SIG-M5 (cell line): ENCODE results near the gene TM6SF1.
"Not testable (repeated sequence)": the region's sequence is repeated elsewhere in the genome, so short reads cannot be mapped to it uniquely, and the experiment has no call there.

Source experiments
- DNase-seq: peaks from one replicate; lab custom pipeline; 2025; lab: John Stamatoyannopoulos, UW

Gene TM6SF1

GRCh38 chr15:83088876-83089275, 18.6 kb upstream of the TM6SF1 start:
- no peak for DNase-seq

GRCh38 chr15:83090465-83090864, 17.0 kb upstream of the TM6SF1 start:
- DNase-seq: no peak

- not testable (repeated sequence) for DNase-seq
Measured at GRCh38 chr15:83091965-83092308, 15.5 kb upstream of the TM6SF1 start.

DNA sequence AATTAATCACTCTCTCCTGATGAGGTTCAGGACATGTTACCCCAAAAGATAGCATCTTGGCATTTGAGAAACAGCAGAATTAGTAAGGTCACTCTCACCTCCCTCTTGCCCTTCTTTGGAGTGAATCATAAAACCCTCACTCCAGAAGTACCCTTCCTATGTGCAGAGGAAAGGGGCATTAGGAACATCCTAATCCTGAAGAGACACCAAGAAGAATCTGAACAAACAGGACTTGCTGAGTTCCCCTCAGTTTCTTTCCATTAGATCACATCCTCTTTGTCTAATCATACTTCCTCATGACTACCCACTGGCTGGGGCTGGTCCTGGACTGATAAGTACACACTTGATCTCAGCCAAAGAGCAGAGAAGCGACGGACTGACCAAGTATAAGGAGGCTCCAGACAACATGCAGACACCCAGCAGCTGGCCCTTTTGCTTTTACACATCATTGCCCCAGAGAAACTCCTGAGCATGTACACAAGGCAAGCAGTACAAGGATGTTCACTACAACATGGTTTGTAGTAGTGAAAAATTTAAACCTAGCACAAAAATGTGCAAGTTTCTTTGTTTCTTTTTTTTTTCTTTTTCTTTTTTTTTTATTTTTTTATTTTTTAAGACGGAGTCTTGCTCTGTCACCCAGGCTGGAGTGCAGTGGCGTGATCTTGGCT, 15.0 kb upstream of the TM6SF1 start:
- peak; percentile 38 for DNase-seq

DNA sequence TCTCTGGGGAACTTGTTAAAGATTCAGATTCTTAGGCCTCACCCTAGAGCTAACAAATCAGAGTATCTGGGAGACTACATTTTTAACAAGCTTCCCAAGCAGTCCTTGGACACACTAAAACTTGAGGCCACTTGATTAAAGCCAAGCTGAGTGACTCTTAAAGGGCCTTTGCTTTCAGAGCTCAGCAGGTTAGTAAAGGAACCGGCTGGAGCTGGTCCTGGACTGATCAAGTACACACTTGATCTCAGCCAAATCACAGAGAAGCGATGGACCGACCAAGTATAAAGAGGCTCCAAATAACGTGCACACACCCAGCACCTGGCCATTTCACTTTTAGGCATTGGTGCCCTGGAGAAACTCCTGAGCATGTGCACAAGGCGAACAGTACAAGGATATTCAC, 12.9 kb upstream of the TM6SF1 start:
- DNase-seq: no peak

GRCh38 chr15:83098079-83098478, 9.4 kb upstream of the TM6SF1 start:
- DNase-seq: no peak

DNA sequence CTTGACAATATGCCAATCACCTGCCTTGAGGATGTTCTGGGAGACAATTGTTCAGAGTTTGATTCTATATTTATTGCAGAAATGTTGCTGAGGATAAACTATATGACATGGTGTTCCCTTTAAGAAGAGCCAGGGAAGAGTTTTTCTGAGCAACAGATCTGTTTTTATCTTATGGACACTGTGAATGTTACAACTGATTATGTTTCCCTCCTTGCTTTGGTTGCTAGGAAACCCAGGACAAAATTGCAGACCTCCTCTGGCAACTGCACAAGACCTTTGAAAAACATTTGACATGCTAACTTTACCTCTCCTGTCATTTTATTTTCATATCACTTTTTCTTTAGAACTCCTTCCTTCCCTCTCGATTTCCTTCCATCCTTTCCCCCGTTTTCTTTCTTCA, 8.2 kb upstream of the TM6SF1 start:
- DNase-seq: no peak

DNA sequence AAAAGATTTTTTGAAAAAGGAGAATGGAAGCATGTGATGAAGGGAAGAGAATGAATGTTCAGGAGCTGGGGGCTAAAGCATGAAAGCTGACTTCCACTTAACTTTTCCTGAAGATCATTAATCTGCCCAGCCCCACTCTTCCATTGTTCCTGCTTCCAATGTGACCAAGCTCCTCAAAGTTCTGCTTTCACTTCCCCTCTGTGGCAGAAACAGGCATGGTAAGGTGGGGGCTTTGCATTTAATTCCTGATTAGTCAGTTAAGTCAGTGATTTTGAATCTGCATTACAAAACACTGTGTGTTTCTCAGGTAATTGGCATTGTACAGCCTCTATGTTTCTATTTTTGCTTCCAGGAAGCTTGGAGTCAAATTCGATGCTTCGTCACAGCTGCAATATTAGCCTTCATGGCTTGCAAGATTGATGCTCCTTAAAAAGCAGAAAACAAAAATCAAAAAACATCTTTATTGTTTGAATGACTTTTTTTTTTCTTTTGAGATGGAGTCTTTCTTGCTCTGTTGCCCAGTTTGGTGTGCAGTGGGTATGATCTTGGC, 7.3 kb upstream of the TM6SF1 start:
- no peak for DNase-seq

DNA sequence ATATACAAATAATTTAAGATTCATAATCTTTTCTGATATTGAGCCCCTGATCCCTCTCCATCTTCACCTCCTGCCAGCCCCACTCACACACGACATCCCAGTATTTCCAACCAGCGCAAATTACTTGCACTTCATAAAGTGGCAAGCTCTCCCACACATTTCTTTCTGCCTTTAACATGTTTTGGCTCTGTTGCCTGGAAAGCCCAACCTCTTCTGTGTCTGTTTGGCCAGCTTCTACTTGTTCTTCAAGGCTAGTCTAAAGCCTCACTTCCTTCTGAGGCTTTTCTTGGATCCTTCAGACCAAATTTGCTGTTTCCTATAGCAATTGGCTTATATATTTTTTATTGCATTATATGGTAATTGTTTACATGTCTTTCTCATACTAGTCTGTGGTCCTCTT, 5.1 kb upstream of the TM6SF1 start:
- no peak for DNase-seq

- no peak for DNase-seq
Measured at GRCh38 chr15:83104141-83104540, 3.3 kb upstream of the TM6SF1 start.

- no peak for DNase-seq
Measured at GRCh38 chr15:83105440-83105839, 2.0 kb upstream of the TM6SF1 start.

DNA sequence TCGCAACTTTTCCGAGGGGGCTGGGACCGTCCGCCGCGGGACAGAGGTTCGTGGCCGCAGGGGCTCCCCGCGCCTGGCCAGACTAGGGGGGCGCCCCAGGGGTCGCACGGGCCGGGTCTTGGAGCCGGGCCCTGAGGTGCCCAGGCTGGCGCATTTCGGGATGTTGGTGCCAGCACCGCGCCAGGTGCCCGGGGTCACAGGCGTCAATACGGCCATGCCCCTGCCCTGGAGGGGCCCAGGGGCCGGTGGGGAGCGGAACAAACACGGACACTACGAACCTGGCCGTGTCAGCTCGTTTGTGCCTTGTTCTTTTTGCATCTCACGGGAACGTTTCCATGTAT, 366 bp downstream of the TM6SF1 start:
- DNase-seq: no peak

- DNase-seq: peak; percentile 84
Measured at GRCh38 chr15:83108266-83109219, 1.1 kb downstream of the TM6SF1 start.

- no peak for DNase-seq
Measured at GRCh38 chr15:83109532-83109931, 2.1 kb downstream of the TM6SF1 start.

DNA sequence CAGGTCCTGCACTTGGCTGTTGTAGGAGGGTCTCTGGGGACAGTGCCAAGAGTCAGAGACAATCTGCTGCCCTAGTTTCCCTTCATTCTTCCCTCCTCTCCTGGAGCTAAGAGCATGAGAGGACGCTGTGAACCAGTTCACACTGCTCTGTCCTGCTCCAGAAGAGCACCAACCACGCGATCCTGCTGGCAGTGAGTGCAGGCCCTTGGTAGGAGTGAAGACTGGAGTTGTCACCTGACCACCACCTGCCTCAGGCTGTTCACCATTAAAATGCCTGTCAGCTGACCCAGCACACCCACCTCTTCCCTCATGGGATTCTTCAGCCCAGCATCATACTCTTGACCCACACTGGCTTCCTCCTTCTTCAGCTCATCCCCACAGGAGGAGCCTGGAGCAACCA, 2.9 kb downstream of the TM6SF1 start:
- DNase-seq: no peak

- no peak for DNase-seq
Measured at GRCh38 chr15:83111149-83111548, 3.7 kb downstream of the TM6SF1 start.

DNA sequence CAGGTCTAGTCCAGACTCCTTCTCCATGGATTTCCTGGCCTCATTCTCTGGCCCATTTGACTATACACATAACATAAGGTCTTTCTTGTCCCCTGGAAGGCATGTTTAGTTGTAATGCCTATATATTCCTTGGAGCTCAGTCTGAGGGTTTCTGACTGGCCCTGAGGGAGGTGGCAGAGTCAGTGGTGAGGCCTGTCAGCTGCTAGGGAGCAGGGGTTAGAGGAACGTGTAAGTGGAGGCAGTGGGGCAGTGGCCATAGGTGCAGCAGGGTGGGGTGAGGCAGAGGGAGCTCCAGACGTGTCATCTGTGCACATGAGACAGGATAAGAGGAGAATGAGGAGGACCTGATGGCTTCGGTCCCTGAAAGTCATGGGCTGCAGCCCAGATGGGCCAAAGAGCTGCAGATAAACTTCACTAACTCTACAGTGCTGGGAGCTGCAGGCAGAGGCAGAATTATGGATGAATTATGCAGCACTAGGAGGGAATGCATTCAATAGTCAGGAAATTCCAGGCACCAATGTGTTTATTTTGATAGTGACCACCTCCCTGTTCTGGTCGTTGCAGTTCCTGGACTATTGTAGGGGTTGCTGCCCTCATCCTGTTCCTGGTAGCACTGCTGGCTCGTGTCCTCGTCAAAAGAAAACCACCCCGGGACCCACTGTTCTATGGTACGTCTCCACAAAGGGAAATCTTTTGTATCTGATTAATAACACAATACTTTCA, 4.9 kb downstream of the TM6SF1 start:
- no peak for DNase-seq

- DNase-seq: no peak
Measured at GRCh38 chr15:83112956-83113299, 5.5 kb downstream of the TM6SF1 start.

GRCh38 chr15:83113881-83114674, 6.6 kb downstream of the TM6SF1 start:
- no peak for DNase-seq

GRCh38 chr15:83114856-83115255, 7.4 kb downstream of the TM6SF1 start:
- DNase-seq: no peak

DNA sequence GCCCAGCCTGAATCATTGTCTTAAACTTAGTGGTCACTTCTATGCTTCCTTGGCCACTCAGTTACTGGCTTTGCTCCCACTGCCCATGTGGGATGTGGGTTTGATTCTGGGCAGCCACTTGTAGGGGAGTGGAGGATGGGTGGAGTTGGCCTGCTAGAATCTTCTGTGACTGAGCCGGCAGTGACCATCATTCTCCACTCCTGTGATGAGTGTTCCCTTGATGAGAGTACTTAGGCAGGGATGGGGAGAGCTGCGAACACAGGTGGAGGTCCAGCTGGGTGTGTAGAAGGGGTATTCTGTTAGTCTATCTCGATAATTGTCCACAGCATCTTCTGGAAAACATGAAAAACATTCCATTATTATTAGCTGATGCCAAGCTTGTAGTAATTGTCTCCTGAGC, 8.0 kb downstream of the TM6SF1 start:
- DNase-seq: no peak
